Measurements from ENCODE around the gene TWF2.

- TF ChIP-seq MAX (IDR thresholded peaks at IDR 0.05) = no peak
- no peak for TF ChIP-seq CEBPB (IDR thresholded peaks at IDR 0.05)
- TF ChIP-seq POLR2A (IDR thresholded peaks at IDR 0.05; ENCODE audit: low read length) = no peak
- TF ChIP-seq CTCF (IDR thresholded peaks at IDR 0.05) = no peak
- no peak for TF ChIP-seq USF2 (IDR thresholded peaks at IDR 0.05)
These were observed 47.8 kb upstream of the TWF2 start for GRCh38 chr3:52286777-52287110.

Measured in A549 (cell line).